Liver (tissue), 3 donors: ENCODE measurements around the gene ADGRG2.

ENCODE experiments used
- NR2F2 ChIP-seq: IDR thresholded peaks from 2 replicates; pipeline ENCODE4 v1.6.1; 2016; ENCODE audit warnings: antibody characterized with exemption
- TF ChIP-seq, protein P1 (sequence below): fragments of 150-350 bp; IDR thresholded peaks from 2 replicates; pipeline ENCODE4 v1.5.1; 2017; ENCODE audit warnings: improper control_type of control experiment, low read depth, low read length; ENCODE audit not compliant: missing input control
- TF ChIP-seq, protein P2 (sequence below): IDR thresholded peaks from 2 replicates; pipeline ENCODE4 v1.6.1; 2016; ENCODE audit warnings: antibody characterized with exemption
- donor health status: healthy.
- donor health status: healthy.

DNA sequence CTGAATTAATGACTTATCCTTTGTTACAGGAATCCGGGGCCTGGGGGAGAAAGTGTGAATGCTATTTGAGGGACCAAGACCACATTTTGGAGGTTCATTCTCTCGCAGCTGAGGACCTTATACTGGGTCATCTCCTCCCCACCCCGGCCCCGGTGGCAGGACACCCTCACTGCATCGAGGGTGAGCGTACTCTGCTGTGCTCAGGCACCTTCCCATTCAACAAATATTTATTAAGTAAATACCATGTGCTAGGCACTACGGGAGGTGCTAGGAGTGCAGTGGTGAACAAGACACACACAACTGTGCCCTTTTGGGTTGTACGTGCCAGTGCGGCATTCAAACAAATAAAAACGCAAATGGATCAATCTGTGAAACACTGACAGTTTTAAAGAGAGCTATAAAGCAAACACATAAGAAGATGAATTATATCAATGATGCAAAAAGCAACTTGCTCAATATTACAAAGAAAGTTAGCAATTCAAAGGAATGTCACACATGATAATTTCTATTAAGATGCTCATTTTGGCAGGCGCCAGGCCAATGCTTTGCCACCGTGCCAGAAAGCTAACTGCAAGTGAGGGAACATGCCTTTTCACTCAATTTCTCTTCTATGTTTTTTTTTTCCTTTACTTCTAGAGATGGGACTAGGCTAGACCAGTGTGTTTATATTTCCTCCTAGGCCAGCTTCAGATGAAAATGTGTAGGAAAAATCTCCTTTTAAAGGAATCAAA lies 24.6 kb downstream of the ADGRG2 start:
- no peak for TF ChIP-seq NR2F2
- TF ChIP-seq, protein P1, sequence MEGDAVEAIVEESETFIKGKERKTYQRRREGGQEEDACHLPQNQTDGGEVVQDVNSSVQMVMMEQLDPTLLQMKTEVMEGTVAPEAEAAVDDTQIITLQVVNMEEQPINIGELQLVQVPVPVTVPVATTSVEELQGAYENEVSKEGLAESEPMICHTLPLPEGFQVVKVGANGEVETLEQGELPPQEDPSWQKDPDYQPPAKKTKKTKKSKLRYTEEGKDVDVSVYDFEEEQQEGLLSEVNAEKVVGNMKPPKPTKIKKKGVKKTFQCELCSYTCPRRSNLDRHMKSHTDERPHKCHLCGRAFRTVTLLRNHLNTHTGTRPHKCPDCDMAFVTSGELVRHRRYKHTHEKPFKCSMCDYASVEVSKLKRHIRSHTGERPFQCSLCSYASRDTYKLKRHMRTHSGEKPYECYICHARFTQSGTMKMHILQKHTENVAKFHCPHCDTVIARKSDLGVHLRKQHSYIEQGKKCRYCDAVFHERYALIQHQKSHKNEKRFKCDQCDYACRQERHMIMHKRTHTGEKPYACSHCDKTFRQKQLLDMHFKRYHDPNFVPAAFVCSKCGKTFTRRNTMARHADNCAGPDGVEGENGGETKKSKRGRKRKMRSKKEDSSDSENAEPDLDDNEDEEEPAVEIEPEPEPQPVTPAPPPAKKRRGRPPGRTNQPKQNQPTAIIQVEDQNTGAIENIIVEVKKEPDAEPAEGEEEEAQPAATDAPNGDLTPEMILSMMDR: no peak
- TF ChIP-seq, protein P2, sequence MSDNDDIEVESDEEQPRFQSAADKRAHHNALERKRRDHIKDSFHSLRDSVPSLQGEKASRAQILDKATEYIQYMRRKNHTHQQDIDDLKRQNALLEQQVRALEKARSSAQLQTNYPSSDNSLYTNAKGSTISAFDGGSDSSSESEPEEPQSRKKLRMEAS: no peak
